ENCODE results near the gene VSIG8.

DNA sequence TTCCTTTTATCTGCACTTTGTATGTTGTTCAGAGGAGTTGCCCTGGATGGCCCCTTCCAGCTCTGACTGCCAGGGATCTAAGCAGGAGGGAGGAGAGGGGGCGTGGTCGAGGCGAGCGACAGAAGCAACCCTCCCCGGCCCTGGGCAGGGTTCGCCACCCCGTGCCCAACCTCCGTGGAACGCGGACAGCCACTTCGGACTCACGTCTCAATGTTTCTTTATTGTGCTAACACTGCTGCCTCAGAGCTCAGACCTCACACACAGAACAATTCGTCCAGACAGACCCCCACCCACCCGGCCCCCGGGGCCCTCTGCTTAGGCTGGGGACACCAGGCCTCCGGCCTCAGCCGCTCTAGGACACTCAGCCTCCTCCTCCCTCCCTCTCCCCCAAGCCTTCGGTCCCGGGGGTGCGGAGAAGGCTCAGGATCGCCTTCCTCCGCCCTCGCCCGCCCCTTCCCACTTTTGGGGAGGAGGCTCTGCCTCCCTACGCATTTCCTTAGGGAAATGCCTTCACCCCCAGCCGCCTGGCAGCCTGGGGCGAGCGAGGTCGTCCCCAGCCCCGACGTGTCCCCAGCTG is 8.3 kb downstream of the VSIG8 start:
- TF ChIP-seq, protein P1, sequence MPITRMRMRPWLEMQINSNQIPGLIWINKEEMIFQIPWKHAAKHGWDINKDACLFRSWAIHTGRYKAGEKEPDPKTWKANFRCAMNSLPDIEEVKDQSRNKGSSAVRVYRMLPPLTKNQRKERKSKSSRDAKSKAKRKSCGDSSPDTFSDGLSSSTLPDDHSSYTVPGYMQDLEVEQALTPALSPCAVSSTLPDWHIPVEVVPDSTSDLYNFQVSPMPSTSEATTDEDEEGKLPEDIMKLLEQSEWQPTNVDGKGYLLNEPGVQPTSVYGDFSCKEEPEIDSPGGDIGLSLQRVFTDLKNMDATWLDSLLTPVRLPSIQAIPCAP (CRISPR knock-in tag; IDR thresholded peaks at IDR 0.05), result no peak
- TF ChIP-seq, protein P2, sequence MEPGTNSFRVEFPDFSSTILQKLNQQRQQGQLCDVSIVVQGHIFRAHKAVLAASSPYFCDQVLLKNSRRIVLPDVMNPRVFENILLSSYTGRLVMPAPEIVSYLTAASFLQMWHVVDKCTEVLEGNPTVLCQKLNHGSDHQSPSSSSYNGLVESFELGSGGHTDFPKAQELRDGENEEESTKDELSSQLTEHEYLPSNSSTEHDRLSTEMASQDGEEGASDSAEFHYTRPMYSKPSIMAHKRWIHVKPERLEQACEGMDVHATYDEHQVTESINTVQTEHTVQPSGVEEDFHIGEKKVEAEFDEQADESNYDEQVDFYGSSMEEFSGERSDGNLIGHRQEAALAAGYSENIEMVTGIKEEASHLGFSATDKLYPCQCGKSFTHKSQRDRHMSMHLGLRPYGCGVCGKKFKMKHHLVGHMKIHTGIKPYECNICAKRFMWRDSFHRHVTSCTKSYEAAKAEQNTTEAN (CRISPR knock-in tag; IDR thresholded peaks at IDR 0.05), result no peak
- TF ChIP-seq, protein P3, sequence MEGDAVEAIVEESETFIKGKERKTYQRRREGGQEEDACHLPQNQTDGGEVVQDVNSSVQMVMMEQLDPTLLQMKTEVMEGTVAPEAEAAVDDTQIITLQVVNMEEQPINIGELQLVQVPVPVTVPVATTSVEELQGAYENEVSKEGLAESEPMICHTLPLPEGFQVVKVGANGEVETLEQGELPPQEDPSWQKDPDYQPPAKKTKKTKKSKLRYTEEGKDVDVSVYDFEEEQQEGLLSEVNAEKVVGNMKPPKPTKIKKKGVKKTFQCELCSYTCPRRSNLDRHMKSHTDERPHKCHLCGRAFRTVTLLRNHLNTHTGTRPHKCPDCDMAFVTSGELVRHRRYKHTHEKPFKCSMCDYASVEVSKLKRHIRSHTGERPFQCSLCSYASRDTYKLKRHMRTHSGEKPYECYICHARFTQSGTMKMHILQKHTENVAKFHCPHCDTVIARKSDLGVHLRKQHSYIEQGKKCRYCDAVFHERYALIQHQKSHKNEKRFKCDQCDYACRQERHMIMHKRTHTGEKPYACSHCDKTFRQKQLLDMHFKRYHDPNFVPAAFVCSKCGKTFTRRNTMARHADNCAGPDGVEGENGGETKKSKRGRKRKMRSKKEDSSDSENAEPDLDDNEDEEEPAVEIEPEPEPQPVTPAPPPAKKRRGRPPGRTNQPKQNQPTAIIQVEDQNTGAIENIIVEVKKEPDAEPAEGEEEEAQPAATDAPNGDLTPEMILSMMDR (IDR thresholded peaks at IDR 0.05), result no peak
- TF ChIP-seq, protein P4, sequence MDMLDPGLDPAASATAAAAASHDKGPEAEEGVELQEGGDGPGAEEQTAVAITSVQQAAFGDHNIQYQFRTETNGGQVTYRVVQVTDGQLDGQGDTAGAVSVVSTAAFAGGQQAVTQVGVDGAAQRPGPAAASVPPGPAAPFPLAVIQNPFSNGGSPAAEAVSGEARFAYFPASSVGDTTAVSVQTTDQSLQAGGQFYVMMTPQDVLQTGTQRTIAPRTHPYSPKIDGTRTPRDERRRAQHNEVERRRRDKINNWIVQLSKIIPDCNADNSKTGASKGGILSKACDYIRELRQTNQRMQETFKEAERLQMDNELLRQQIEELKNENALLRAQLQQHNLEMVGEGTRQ (CRISPR knock-in tag; IDR thresholded peaks at IDR 0.05), result no peak; the same call in 1 of the 2 replicates
- TF ChIP-seq ETV6 (CRISPR knock-in tag; IDR thresholded peaks at IDR 0.05) (no peak), ZNF263 (CRISPR knock-in tag; IDR thresholded peaks at IDR 0.05; ENCODE audit: low read depth) (no peak), GABPB1 (CRISPR knock-in tag; IDR thresholded peaks at IDR 0.05) (no peak), FOXJ3 (CRISPR knock-in tag; IDR thresholded peaks at IDR 0.05; ENCODE audit: borderline replicate concordance) (no peak), KAT7 (CRISPR knock-in tag; IDR thresholded peaks at IDR 0.05; ENCODE audit: borderline replicate concordance) (no peak), JAZF1 (CRISPR knock-in tag; IDR thresholded peaks at IDR 0.05) (no peak)
- TF ChIP-seq, protein P5, sequence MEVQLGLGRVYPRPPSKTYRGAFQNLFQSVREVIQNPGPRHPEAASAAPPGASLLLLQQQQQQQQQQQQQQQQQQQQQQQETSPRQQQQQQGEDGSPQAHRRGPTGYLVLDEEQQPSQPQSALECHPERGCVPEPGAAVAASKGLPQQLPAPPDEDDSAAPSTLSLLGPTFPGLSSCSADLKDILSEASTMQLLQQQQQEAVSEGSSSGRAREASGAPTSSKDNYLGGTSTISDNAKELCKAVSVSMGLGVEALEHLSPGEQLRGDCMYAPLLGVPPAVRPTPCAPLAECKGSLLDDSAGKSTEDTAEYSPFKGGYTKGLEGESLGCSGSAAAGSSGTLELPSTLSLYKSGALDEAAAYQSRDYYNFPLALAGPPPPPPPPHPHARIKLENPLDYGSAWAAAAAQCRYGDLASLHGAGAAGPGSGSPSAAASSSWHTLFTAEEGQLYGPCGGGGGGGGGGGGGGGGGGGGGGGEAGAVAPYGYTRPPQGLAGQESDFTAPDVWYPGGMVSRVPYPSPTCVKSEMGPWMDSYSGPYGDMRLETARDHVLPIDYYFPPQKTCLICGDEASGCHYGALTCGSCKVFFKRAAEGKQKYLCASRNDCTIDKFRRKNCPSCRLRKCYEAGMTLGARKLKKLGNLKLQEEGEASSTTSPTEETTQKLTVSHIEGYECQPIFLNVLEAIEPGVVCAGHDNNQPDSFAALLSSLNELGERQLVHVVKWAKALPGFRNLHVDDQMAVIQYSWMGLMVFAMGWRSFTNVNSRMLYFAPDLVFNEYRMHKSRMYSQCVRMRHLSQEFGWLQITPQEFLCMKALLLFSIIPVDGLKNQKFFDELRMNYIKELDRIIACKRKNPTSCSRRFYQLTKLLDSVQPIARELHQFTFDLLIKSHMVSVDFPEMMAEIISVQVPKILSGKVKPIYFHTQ (CRISPR knock-in tag; IDR thresholded peaks at IDR 0.05), result no peak
- TF ChIP-seq, protein P6, sequence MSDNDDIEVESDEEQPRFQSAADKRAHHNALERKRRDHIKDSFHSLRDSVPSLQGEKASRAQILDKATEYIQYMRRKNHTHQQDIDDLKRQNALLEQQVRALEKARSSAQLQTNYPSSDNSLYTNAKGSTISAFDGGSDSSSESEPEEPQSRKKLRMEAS (CRISPR knock-in tag; IDR thresholded peaks at IDR 0.05), result no peak
